IPS-20b (cell line): ENCODE measurements around the gene GNAO1.

Experiments used
- H3K27ac ChIP-seq: one replicate; pipeline ENCODE4 v1.5.1; 2013; ENCODE audit warnings: low read length
- H3K27me3 ChIP-seq: 2 replicates; pipeline ENCODE4 v1.6.1; 2013; ENCODE audit warnings: mild to moderate bottlenecking, low read length, inconsistent platforms; ENCODE audit not compliant: insufficient read depth
- H3K36me3 ChIP-seq: 2 replicates; pipeline ENCODE4 v1.6.1; 2013; ENCODE audit warnings: low read depth, mild to moderate bottlenecking, inconsistent platforms, low read length, moderate library complexity; ENCODE audit not compliant: insufficient read depth
- H3K4me1 ChIP-seq: 2 replicates; pipeline ENCODE4 v1.6.1; 2013; ENCODE audit warnings: mild to moderate bottlenecking, control low read depth, inconsistent platforms, low read length, moderate library complexity; ENCODE audit not compliant: insufficient read depth
- H3K4me3 ChIP-seq: 2 replicates; pipeline ENCODE4 v1.5.1; 2013; ENCODE audit warnings: mild to moderate bottlenecking, low read length, inconsistent platforms
- H3K9ac ChIP-seq: 2 replicates; pipeline ENCODE4 v1.6.1; 2013; ENCODE audit warnings: low read depth, mild to moderate bottlenecking, inconsistent platforms, low read length, moderate library complexity
- H3K9me3 ChIP-seq: 2 replicates; pipeline ENCODE4 v1.6.1; 2013; ENCODE audit warnings: mild to moderate bottlenecking, low read depth, low read length, inconsistent platforms; ENCODE audit not compliant: insufficient read depth

Gene GNAO1

GRCh38 chr16:56357765-56358322 is 166.6 kb downstream of the GNAO1 start:
- Histone ChIP-seq H3K9ac (no peak overlapping the region), H3K4me1 (peaks cover 18% of the 10 kb centered on the region; the same call in 1 of the 2 replicates), H3K36me3 (peaks cover 7% of the 10 kb centered on the region), H3K27me3 (no peaks in the 10 kb centered on the region), H3K27ac (no peak overlapping the region), H3K9me3 (no peaks in the 10 kb centered on the region), H3K4me3 (no peak overlapping the region)

- Histone ChIP-seq H3K27ac (no peak overlapping the region), H3K27me3 (no peaks in the 10 kb centered on the region), H3K4me1 (peaks cover 18% of the 10 kb centered on the region; the same call in 1 of the 2 replicates), H3K4me3 (no peak overlapping the region), H3K9me3 (no peaks in the 10 kb centered on the region), H3K9ac (no peak overlapping the region), H3K36me3 (peaks cover 16% of the 10 kb centered on the region)
Measured at GRCh38 chr16:56360117-56361008, 169.1 kb downstream of the GNAO1 start.

DNA sequence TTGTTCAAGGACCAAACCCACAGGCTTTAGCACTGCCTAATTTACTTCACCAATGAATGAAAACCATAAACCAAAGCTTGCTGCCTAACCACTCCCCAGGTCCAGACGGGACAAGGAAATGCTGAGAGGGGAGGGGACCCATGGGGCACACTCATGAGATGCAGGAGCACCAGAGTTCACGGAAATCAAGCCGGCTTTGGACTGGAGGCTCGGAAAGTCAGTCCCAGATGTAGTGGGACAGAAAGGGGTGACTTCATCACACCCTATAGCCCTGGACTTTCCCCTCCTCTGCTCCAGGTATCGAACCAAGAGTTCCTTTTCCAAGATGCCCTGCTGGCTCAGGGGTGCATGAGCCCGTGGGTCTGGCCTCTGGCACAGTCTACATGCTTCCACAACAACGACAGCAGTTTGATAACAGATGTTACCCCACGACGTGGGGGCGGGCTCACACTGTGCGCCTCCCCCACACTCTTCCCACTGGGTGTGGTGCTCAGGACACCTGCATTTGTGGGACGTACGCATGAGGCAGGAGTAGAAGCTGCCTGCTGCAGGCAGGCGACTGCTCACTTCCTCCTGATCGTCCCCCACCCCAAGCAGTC is 170.9 kb downstream of the GNAO1 start:
- H3K9me3 ChIP-seq = no peaks in the 10 kb centered on the region
- H3K4me1 ChIP-seq = peaks cover 9% of the 10 kb centered on the region; the same call in 1 of the 2 replicates
- no peak overlapping the region for H3K27ac ChIP-seq
- H3K9ac ChIP-seq = no peak overlapping the region
- H3K4me3 ChIP-seq = no peak overlapping the region
- peaks cover 16% of the 10 kb centered on the region for H3K36me3 ChIP-seq
- H3K27me3 ChIP-seq = no peaks in the 10 kb centered on the region

DNA sequence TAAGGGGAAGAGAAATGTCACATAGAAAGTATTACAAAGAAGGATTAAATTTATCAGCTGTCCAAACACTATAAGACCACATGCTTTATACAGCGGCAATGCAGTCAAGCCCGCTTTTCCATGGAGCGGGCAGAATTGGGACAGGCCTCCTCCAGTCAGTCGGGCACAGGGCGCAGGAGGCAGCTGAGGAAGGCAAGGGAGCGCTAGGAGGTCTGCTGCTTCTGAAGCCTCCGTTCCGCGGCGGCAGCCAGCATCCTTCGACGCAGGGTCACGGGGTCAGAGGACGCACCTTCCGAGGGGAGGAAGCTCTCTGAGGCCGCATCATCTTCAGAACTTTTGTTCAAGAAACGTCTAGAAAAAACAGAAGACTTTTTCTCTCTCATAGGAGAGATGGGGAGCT is 171.4 kb downstream of the GNAO1 start:
- Histone ChIP-seq H3K36me3 (peaks cover 16% of the 10 kb centered on the region), H3K27me3 (no peaks in the 10 kb centered on the region), H3K4me3 (no peak overlapping the region), H3K4me1 (peaks cover 3% of the 10 kb centered on the region; the same call in 1 of the 2 replicates), H3K9me3 (no peaks in the 10 kb centered on the region), H3K27ac (no peak overlapping the region), H3K9ac (no peak overlapping the region)

DNA sequence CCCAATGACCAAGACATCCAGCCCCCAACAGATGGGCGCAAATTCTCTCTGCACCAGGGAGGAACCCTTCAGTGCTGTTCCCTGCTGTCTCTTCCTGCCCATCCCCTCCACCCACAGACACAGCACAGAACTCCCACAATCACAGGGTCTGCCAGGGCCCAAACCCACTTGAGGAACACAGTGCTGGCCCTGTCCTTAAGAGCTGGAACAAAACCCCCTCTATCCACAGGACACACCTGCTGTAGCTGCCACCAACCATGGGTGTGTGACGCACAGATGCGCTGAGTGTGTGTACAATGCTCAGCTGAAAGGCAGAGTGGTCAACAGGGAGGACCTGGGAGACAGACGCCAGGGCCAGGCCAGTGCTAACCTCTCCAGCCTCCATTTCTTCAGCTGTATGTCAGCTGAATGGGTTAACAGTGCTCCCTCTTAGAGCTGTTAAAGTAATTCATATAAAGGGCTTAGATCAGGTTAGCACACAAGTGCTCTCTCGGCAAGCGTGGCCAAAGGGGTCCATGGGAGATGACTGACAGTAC is 172.0 kb downstream of the GNAO1 start:
- Histone ChIP-seq H3K36me3 (peaks cover 16% of the 10 kb centered on the region), H3K9me3 (no peaks in the 10 kb centered on the region), H3K9ac (no peak overlapping the region), H3K27ac (no peak overlapping the region), H3K27me3 (no peaks in the 10 kb centered on the region), H3K4me1 (no peaks in the 10 kb centered on the region; the same call in 1 of the 2 replicates), H3K4me3 (no peak overlapping the region)

DNA sequence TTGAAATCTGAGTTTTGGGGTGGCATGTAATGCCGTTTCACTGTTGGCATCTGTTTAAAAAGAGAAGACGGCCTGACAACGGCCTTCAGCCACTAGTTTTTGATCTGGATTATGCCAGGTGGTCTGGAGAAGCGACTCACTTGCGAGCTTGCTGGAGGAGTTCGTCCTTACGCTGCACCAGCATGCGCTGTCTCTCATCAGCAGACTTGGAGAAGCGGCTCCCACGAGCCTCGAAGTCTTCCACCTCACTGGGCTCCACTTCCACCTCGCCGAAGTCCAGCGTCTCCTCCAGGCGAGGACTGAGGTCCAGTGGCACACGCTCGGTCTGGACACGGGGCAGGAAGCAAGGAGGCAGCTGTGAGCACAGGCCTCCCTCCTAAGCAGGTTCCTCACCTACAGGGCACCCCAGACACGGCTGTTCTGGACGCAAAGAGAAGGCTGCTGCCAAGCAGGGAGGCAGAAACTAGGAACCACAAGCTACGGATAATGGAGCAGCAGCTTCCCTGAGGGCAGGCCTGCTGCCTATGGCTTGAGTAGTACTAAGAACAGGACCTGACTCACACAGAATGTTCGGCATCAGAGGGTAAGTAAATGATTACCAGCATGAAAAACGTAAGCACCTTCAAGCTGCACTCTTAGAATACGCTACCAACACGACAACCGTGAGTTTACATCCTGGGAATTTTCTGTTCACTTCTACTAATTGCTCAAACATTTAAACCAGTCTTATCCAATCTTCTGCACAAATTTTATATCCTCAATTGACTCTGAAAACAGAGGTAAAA is 172.7 kb downstream of the GNAO1 start:
- no peak overlapping the region for H3K27ac ChIP-seq
- H3K4me3 ChIP-seq = no peak overlapping the region
- peaks cover 19% of the 10 kb centered on the region for H3K36me3 ChIP-seq
- no peaks in the 10 kb centered on the region for H3K9me3 ChIP-seq
- no peaks in the 10 kb centered on the region for H3K27me3 ChIP-seq
- no peak overlapping the region for H3K9ac ChIP-seq
- no peaks in the 10 kb centered on the region for H3K4me1 ChIP-seq

DNA sequence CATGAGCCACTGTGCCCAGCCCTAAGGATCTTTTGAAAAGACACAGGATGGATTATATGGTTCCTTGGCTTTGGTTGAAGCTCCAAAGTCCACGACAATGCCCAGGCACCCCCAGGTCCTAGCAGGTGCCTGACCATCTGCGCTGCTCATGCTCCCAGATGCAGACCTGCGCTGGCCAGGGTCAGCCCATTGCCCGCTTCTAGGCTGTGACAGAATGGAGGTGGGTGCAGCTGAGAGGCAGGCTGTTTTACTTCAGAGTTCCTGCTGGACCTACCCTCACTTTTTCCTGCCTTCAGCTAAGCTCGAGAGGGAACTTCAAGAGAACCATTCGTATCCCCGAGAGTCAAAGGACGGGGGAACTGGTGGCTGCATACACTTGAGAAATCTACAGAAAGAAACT is 173.6 kb downstream of the GNAO1 start:
- Histone ChIP-seq H3K9ac (no peak overlapping the region), H3K36me3 (peaks cover 22% of the 10 kb centered on the region), H3K4me3 (no peak overlapping the region), H3K27me3 (no peaks in the 10 kb centered on the region), H3K9me3 (no peaks in the 10 kb centered on the region), H3K4me1 (no peaks in the 10 kb centered on the region), H3K27ac (no peak overlapping the region)

GRCh38 chr16:56365552-56365951 is 174.3 kb downstream of the GNAO1 start:
- Histone ChIP-seq H3K36me3 (peaks cover 22% of the 10 kb centered on the region), H3K9ac (no peak overlapping the region), H3K27ac (no peak overlapping the region), H3K4me1 (no peaks in the 10 kb centered on the region), H3K9me3 (no peaks in the 10 kb centered on the region), H3K4me3 (no peak overlapping the region), H3K27me3 (no peaks in the 10 kb centered on the region)

DNA sequence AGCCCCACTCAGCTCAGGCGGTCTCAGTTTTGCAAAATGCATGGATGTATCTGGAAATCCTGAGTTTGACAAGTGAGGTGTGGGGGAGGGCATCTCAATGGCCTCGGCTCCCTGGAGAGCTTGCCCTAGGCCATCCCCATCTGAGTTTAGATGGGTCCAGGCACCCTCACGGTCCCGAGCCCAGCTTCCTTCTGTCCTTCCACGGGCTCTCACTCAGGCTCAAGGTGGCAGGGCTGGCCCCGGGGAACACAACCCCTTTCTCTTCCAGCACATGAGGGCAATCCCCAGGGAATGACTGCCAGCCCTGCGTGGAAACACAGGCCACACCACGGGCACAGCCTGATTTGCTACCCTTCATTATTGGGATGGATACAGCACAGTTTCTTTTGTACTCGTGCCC is 175.7 kb downstream of the GNAO1 start:
- no peaks in the 10 kb centered on the region for H3K9me3 ChIP-seq
- H3K9ac ChIP-seq = no peak overlapping the region
- H3K36me3 ChIP-seq = peaks cover 22% of the 10 kb centered on the region
- 0 out of 2 replicates have a peak, but pooled peaks cover 3% of the 10 kb centered on the region for H3K4me1 ChIP-seq
- no peaks in the 10 kb centered on the region for H3K27me3 ChIP-seq
- H3K4me3 ChIP-seq = no peak overlapping the region
- no peak overlapping the region for H3K27ac ChIP-seq

DNA sequence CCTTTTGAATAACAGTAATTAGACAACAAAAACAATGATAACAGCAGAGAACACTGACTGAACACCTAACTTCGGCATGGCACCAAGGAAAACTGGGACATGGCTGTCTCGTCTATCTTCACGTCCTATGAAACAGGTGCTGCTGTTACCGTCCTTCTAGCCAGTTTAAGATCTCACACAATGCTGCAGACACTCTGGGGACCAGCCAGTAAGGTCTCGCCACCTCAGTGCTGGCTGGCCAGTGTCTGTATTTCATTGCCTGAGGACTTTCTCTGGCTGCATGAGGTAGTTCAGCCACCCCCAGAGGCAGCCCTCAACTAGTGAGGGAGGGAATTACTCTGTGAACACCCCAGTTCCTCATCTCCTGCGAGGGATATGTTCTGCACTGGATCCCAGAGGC is 176.5 kb downstream of the GNAO1 start:
- Histone ChIP-seq H3K4me1 (0 out of 2 replicates have a peak, but pooled peaks cover 3% of the 10 kb centered on the region), H3K4me3 (no peak overlapping the region), H3K27ac (no peak overlapping the region), H3K9ac (no peak overlapping the region), H3K27me3 (no peaks in the 10 kb centered on the region), H3K36me3 (peaks cover 14% of the 10 kb centered on the region), H3K9me3 (no peaks in the 10 kb centered on the region)

DNA sequence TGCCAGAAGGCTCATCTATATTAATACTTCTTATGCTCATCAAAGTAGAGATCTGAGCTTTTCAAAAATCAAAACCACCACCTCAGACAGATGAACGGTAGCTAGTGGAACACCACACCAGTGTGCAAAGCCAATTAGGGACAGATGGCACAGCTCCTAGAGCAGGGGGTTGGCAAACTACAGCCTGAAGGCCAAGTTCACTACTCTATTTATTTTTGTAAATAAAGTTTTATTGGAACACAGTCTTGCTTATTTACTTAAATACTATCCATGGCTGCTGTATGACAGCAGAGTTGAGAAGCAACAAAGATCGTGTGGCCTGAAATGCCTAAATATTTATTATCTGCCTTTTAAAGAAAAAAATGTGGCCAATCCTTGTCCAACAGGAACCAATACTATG is 177.3 kb downstream of the GNAO1 start:
- no peak overlapping the region for H3K9ac ChIP-seq
- H3K27ac ChIP-seq = no peak overlapping the region
- peaks cover 10% of the 10 kb centered on the region for H3K36me3 ChIP-seq
- 0 out of 2 replicates have a peak, but pooled peaks cover 3% of the 10 kb centered on the region for H3K4me1 ChIP-seq
- no peaks in the 10 kb centered on the region for H3K9me3 ChIP-seq
- no peaks in the 10 kb centered on the region for H3K27me3 ChIP-seq
- H3K4me3 ChIP-seq = no peak overlapping the region
